Glutamatergic neuron (in vitro differentiated cells): ENCODE results near the gene CEACAM21. TPM values are rescaled to one million over a fixed set of nuclear protein-coding genes. Genes with fewer than 3 reads are reported as not detected.

Experiments used
- DNase-seq: peaks from one replicate; pipeline ENCODE4 v3.0.0; 2022
- H3K27ac Mint-ChIP-seq: one replicate; pipeline ENCODE4 v1.8.0; 2020; ENCODE audit warnings: mild to moderate bottlenecking, mixed read lengths, inconsistent platforms; ENCODE audit not compliant: unreplicated experiment
- H3K27me3 Mint-ChIP-seq: one replicate; pipeline ENCODE4 v1.8.0; 2020; ENCODE audit warnings: mild to moderate bottlenecking, moderate library complexity, mixed read lengths, inconsistent platforms; ENCODE audit not compliant: unreplicated experiment
- H3K36me3 Mint-ChIP-seq: one replicate; pipeline ENCODE4 v1.8.0; 2020; ENCODE audit warnings: mild to moderate bottlenecking, mixed read lengths, inconsistent platforms; ENCODE audit not compliant: unreplicated experiment
- H3K4me1 Mint-ChIP-seq: one replicate; pipeline ENCODE4 v1.8.0; 2020; ENCODE audit warnings: mild to moderate bottlenecking, low read depth, mixed read lengths, inconsistent platforms; ENCODE audit not compliant: unreplicated experiment
- H3K4me3 Mint-ChIP-seq: one replicate; pipeline ENCODE4 v1.8.0; 2020; ENCODE audit warnings: mild to moderate bottlenecking, mixed read lengths, inconsistent platforms; ENCODE audit not compliant: unreplicated experiment
- H3K9me3 Mint-ChIP-seq: one replicate; pipeline ENCODE4 v1.8.0; 2020; ENCODE audit warnings: mild to moderate bottlenecking, moderate library complexity, mixed read lengths, inconsistent platforms; ENCODE audit not compliant: unreplicated experiment
- CTCF ChIP-seq: fragments of 200-600 bp; sonication (generic); IDR thresholded peaks from one replicate; pipeline ENCODE4 v1.5.0; 2021; ENCODE audit not compliant: partially characterized antibody, unreplicated experiment
- long read RNA-seq: library from polyadenylated mRNA; unstranded; transcript quantifications from one replicate; pipeline ENCODE4 v2.0.0, GENCODE V29; 2020; ENCODE audit not compliant: unreplicated experiment
- total RNA-seq: library from RNA; stranded (reverse); fragmentation: NEBNext Ultra II Directional; extraction: Animal tissue kit (Norgen Biotek cat#: 25700); gene quantifications from one replicate; pipeline ENCODE4 v1.2.1, GENCODE V29; 2021; ENCODE audit not compliant: unreplicated experiment

The CEACAM21 gene
- total RNA-seq, result not detected
- long read RNA-seq, result 0 reads

DNA sequence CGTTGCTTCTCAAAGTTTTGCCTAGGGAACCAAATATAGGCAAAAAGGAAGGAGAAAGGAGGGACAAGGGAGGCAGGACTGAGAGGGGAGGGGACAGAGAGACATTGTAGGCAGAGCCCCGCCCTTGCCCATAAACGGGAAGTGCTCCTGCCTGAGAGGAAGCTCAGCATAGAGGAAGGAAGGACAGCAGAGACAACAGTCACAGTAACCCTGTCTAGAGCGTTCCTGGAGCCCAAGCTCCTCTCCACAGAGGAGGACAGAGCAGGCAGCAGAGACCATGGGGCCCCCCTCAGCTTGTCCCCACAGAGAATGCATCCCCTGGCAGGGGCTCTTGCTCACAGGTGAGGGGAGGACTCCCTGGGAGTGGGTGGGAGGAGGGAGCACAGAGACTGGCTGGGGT lies at the start of gene CEACAM21:
Gene CEACAM21 (plus strand): TSS at position 169 of the 400 bp plus-strand sequence. CDS start 109 bp downstream, at position 278.
- H3K27me3 Mint-ChIP-seq, result peaks cover 12% of the 10 kb centered on the region
- no peak within 1 kb of the TSS for H3K27ac Mint-ChIP-seq
- no peaks in the 10 kb centered on the region for H3K9me3 Mint-ChIP-seq
- H3K4me1 Mint-ChIP-seq, result no peaks in the 10 kb centered on the region
- peaks cover 9% of the 10 kb centered on the region for H3K36me3 Mint-ChIP-seq
- no peak within 1 kb of the TSS for H3K4me3 Mint-ChIP-seq
- DNase-seq, result no peak
- TF ChIP-seq CTCF, result no peak

DNA sequence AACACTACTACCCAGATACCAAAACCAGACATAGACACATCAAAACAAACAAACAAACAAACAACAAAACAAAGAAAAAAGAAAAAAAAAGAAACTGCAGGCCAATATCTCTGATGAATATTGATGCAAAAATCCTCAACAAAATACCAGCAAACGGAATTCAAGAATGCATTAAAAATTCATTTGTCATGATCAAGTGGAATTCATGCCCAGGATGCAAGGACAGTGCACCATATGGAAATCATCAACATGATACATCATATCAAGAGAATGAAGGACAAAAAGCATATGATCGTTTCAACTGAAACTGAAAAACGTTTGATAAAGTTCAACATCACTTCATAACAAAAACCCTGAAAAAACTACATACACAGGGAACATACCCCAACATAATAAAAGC lies 48.9 kb upstream of the CEACAM21 start:
- Mint-ChIP-seq H3K36me3 (peaks cover 9% of the 10 kb centered on the region), H3K4me1 (peaks cover 1% of the 10 kb centered on the region), H3K4me3 (no peak overlapping the region), H3K27ac (no peak overlapping the region), H3K27me3 (peaks cover 14% of the 10 kb centered on the region), H3K9me3 (peaks cover 3% of the 10 kb centered on the region)
- no peak for TF ChIP-seq CTCF
- no peak for DNase-seq

- H3K4me1 Mint-ChIP-seq, result no peaks in the 10 kb centered on the region
- H3K27ac Mint-ChIP-seq, result no peak overlapping the region
- peaks cover 12% of the 10 kb centered on the region for H3K36me3 Mint-ChIP-seq
- DNase-seq, result no peak
- TF ChIP-seq CTCF, result no peak
- H3K4me3 Mint-ChIP-seq, result no peak overlapping the region
- H3K9me3 Mint-ChIP-seq, result peaks cover 3% of the 10 kb centered on the region
- peaks cover 10% of the 10 kb centered on the region for H3K27me3 Mint-ChIP-seq
These were observed 47.9 kb upstream of the CEACAM21 start for GRCh38 chr19:41528106-41528505.

DNA sequence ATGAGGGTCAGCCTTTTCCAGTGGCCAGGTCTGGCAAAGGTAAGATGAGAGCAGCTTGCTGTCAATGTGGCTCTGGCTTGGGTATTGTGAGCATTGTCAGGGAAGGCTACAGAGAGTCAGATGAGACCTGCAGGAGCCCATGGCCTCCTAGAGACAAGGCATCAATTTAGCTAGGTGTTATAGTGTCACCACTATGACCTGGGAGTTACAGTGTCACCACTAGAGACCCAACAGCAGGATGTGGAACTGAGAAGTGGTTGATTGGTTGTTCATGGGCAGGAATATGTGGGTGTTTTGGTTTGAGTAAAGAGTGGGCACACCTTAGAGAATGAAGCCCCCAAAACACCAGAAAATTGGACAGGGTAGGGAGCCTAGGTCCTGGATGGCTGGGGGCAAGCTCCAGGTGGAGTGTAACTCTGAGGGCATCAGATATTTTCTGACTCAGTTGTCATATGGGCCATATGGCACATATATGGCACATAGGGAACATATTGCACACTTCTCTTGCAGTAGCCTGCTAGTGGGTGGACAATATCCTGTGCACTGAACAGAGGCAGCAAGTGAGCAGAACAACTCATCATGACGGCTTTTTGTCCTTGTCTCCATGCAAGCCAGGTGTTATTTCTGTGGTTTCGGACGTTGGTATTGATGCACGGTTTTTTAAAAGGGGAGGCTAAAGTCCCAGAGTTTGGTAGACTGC lies 46.3 kb upstream of the CEACAM21 start:
- no peak for TF ChIP-seq CTCF
- H3K4me1 Mint-ChIP-seq, result no peaks in the 10 kb centered on the region
- H3K27me3 Mint-ChIP-seq, result peaks cover 10% of the 10 kb centered on the region

DNA sequence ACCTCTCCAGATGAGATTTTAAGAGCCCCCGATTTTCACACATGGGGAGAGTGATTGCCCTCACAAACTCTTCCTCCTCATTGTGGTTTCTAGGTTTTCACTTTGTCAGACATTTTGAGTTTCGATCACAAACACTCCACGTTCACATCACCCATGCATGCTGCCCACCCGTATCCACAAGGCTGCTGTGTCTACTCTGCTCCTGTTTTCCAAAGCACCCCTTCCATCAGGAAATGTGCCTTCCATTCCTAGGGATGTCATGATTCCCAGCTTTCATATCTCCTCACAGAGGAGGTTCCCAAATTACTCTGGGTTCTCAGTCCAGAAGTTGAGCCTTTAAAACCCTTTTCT lies 45.8 kb upstream of the CEACAM21 start:
- Mint-ChIP-seq H3K36me3 (peaks cover 12% of the 10 kb centered on the region), H3K27me3 (peaks cover 6% of the 10 kb centered on the region), H3K4me3 (no peak overlapping the region), H3K4me1 (no peaks in the 10 kb centered on the region), H3K27ac (no peak overlapping the region), H3K9me3 (peaks cover 3% of the 10 kb centered on the region)
- TF ChIP-seq CTCF, result no peak
- DNase-seq, result no peak

More for the DNA sequence above, 46.3 kb upstream of the CEACAM21 start:
- H3K9me3 Mint-ChIP-seq, result peaks cover 3% of the 10 kb centered on the region
- no peak overlapping the region for H3K4me3 Mint-ChIP-seq
- peaks cover 12% of the 10 kb centered on the region for H3K36me3 Mint-ChIP-seq
- DNase-seq, result no peak
- H3K27ac Mint-ChIP-seq, result no peak overlapping the region
